Inflammatory macrophage (primary cell): ENCODE data around the gene SPATA46.

Source experiments
- DNase-seq, 2 donors: peaks; one replicate each; pipeline ENCODE4 v3.0.0-alpha.2; 2020 to 2022

SPATA46 gene

GRCh38 chr1:162390396-162391185 is 13.9 kb upstream of the SPATA46 start:
- DNase-seq: no peak

GRCh38 chr1:162389971-162390370 is 13.3 kb upstream of the SPATA46 start:
- DNase-seq: no peak

GRCh38 chr1:162389021-162389818 is 12.6 kb upstream of the SPATA46 start:
- DNase-seq: no peak

GRCh38 chr1:162388615-162389014 is 12.0 kb upstream of the SPATA46 start:
- no peak for DNase-seq

- no peak for DNase-seq
Measured at GRCh38 chr1:162388083-162388594, 11.5 kb upstream of the SPATA46 start.

- DNase-seq: no peak
Measured at GRCh38 chr1:162387226-162388082, 10.8 kb upstream of the SPATA46 start.

GRCh38 chr1:162386292-162387225 is 9.9 kb upstream of the SPATA46 start:
- DNase-seq: no peak

GRCh38 chr1:162385702-162386101 is 9.0 kb upstream of the SPATA46 start:
- no peak for DNase-seq

GRCh38 chr1:162385280-162385623 is 8.6 kb upstream of the SPATA46 start:
- DNase-seq: no peak

GRCh38 chr1:162384601-162385279 is 8.1 kb upstream of the SPATA46 start:
- DNase-seq: no peak

- DNase-seq: no peak
Measured at GRCh38 chr1:162384116-162384515, 7.5 kb upstream of the SPATA46 start.

- DNase-seq: no peak
Measured at GRCh38 chr1:162383516-162383915, 6.9 kb upstream of the SPATA46 start.

GRCh38 chr1:162383091-162383490 is 6.4 kb upstream of the SPATA46 start:
- no peak for DNase-seq

- DNase-seq: no peak
Measured at GRCh38 chr1:162381941-162382750, 5.5 kb upstream of the SPATA46 start.

GRCh38 chr1:162381383-162381782 is 4.7 kb upstream of the SPATA46 start, which contains the start of gene C1orf226:
Gene C1orf226, plus strand, starts transcription at chr1:162381728. Its CDS starts 174 bp downstream, at chr1:162381902.
- no peak for DNase-seq

GRCh38 chr1:162380061-162380846 is 3.6 kb upstream of the SPATA46 start:
- no peak for DNase-seq

- no peak for DNase-seq
Measured at GRCh38 chr1:162375463-162375862, 1.2 kb downstream of the SPATA46 start.

- no peak for DNase-seq
Measured at GRCh38 chr1:162374406-162374805, 2.2 kb downstream of the SPATA46 start.
